ENCODE measurements around the gene ARHGAP12.

The ARHGAP12 gene

DNA sequence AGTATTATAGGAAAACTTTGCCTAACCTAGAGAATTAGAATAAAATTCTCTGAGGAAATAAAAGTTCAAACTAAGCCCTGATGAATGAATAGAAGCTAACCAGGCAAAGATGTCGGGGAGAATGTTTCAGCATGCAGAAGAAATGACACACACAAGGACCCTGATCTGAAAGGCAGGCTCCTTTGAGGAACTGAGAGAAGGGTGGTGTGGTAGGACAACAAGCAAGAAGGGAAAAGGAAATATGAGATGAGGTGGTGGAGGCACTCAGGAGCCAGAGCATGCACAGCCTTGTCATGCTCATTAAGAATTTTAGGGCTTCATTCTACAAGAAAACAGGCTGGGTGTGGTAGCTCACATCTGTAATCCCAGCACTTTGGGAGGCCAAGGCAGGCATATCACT, 90.6 kb downstream of the ARHGAP12 start:
- FAIRE-seq (no peak), DNase-seq (ENCODE audit: insufficient read length, low spot score) (no peak)
- no peak for TF ChIP-seq CTCF (IDR thresholded peaks at IDR 0.05; ENCODE audit: insufficient read depth, missing control alignments)

GRCh38 chr10:31836569-31837406, 91.8 kb downstream of the ARHGAP12 start:
- no peak for DNase-seq (ENCODE audit: insufficient read length, low spot score)
- FAIRE-seq, result no peak
- peak; percentile 44 for TF ChIP-seq CTCF (IDR thresholded peaks at IDR 0.05; ENCODE audit: insufficient read depth, missing control alignments)

- FAIRE-seq (no peak), DNase-seq (ENCODE audit: insufficient read length, low spot score) (no peak)
- TF ChIP-seq CTCF (IDR thresholded peaks at IDR 0.05; ENCODE audit: insufficient read depth, missing control alignments), result no peak
Measured at GRCh38 chr10:31833753-31834152, 94.9 kb downstream of the ARHGAP12 start.

- DNase-seq (ENCODE audit: insufficient read length, low spot score) (no peak), FAIRE-seq (peak; percentile 46)
- TF ChIP-seq CTCF (IDR thresholded peaks at IDR 0.05; ENCODE audit: insufficient read depth, missing control alignments), result no peak
Measured at GRCh38 chr10:31832261-31832660, 96.4 kb downstream of the ARHGAP12 start.

GRCh38 chr10:31830887-31831286, 97.7 kb downstream of the ARHGAP12 start:
- FAIRE-seq, result no peak
- DNase-seq (ENCODE audit: insufficient read length, low spot score), result no peak
- no peak for TF ChIP-seq CTCF (IDR thresholded peaks at IDR 0.05; ENCODE audit: insufficient read depth, missing control alignments)

DNA sequence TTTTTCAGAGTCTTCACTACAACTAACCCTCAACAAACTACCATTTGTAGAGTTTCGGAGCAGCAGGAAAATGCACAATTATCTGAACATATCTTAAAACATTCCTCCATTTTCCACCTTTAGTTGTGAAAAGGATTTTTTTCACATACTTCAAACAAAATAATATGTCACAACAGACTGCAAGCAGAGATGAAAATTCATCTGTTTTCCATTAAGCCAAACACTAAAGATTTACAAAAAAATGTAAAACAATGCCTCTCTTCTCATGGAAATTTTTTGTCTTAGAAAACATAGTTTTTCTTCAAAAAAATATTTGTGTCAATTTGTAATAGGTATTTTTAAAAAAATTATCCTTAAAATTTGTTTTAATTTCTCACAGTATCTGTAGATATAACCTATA, 98.9 kb downstream of the ARHGAP12 start:
- DNase-seq (ENCODE audit: insufficient read length, low spot score), result no peak
- FAIRE-seq, result no peak
- no peak for TF ChIP-seq CTCF (IDR thresholded peaks at IDR 0.05; ENCODE audit: insufficient read depth, missing control alignments)

- FAIRE-seq, result no peak
- no peak for TF ChIP-seq CTCF (IDR thresholded peaks at IDR 0.05; ENCODE audit: insufficient read depth, missing control alignments)
- DNase-seq (ENCODE audit: insufficient read length, low spot score), result no peak
Measured at GRCh38 chr10:31823358-31823757, 105.3 kb downstream of the ARHGAP12 start.

Data from D721Med (cell line).